GM23248 (cell line): ENCODE results near the gene GPS1.

Experiments used
- EZH2 ChIP-seq: fragments of 200-600 bp; sonication (generic); IDR thresholded peaks from 2 replicates; pipeline ENCODE4 v1.6.1; 2018; ENCODE audit warnings: antibody characterized with exemption, mild to moderate bottlenecking; ENCODE audit not compliant: insufficient read depth, poor library complexity, severe bottlenecking
- EZH2phosphoT487 ChIP-seq: fragments of 200-600 bp; sonication (generic); IDR thresholded peaks from 2 replicates; pipeline ENCODE4 v1.6.1; 2018; ENCODE audit warnings: antibody characterized with exemption, moderate library complexity, mild to moderate bottlenecking, low read depth; ENCODE audit not compliant: insufficient read depth

DNA sequence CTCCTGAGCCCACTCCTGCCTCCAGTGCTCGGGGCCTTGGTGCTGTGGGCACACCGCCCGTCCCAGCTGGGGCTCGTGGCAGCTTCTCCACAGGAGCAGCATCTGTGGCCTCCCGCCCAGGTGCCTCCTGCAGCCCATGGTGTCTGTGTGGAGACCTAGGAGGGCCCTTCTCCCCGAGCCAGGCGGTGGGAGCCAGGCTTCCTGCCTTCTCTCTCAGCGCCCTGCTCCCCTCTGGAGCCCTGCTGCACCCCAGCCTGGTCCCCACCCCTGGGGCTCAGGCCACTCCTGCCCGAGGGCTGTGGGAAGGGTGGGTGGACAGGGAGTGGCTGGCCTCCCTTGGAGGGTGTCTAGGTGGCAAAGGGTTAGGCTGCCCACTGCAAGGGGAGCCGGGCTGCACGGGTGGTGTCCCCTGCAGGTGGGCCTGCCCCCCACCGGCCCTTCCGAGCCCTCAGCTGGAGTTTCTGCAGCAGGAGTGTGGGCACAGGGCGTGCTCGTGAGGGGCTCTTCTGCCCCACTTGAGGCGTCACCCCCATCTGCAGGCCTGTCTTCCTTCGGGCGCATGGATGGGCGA, 40.0 kb upstream of the GPS1 start:
- TF ChIP-seq EZH2 = no peak
- TF ChIP-seq EZH2phosphoT487 = no peak
